ENCODE results near the gene DCAF5.

Gene DCAF5

GRCh38 chr14:69133206-69134125, 19.5 kb downstream of the DCAF5 start:
- no peak for DNase-seq (ENCODE audit: low spot score)
- TF ChIP-seq CTCF (IDR thresholded peaks at IDR 0.05): no peak
- Histone ChIP-seq H3K27ac (no peak overlapping the region), H3K4me3 (peak overlapping the region; percentile 16)

GRCh38 chr14:69132513-69133181, 20.3 kb downstream of the DCAF5 start:
- no peak overlapping the region for H3K27ac ChIP-seq
- TF ChIP-seq CTCF (IDR thresholded peaks at IDR 0.05): no peak
- DNase-seq (ENCODE audit: low spot score): no peak

GRCh38 chr14:69131176-69131575, 21.7 kb downstream of the DCAF5 start:
- Histone ChIP-seq H3K27ac (no peak overlapping the region), H3K4me3 (no peak overlapping the region)
- no peak for TF ChIP-seq CTCF (IDR thresholded peaks at IDR 0.05)
- no peak for DNase-seq (ENCODE audit: low spot score)

More at GRCh38 chr14:69132513-69133181, 20.3 kb downstream of the DCAF5 start:
- no peak overlapping the region for H3K4me3 ChIP-seq

- H3K27ac ChIP-seq: peak overlapping the region in 1 of 2 donors; percentile 49
Observed at GRCh38 chr14:69129264-69129880, 23.5 kb downstream of the DCAF5 start.

GRCh38 chr14:69118305-69118704, 34.6 kb downstream of the DCAF5 start:
- no peak overlapping the region for H3K27ac ChIP-seq
- TF ChIP-seq CTCF (IDR thresholded peaks at IDR 0.05): no peak
- no peak for DNase-seq (ENCODE audit: low spot score)
- H3K4me3 ChIP-seq: no peak overlapping the region

More at GRCh38 chr14:69129264-69129880, 23.5 kb downstream of the DCAF5 start:
- TF ChIP-seq CTCF (IDR thresholded peaks at IDR 0.05): peak; percentile 69
- H3K4me3 ChIP-seq: no peak overlapping the region
- no peak for DNase-seq (ENCODE audit: low spot score)

GRCh38 chr14:69117020-69117767, 35.7 kb downstream of the DCAF5 start:
- no peak for TF ChIP-seq CTCF (IDR thresholded peaks at IDR 0.05)
- H3K4me3 ChIP-seq: no peak overlapping the region
- no peak for DNase-seq (ENCODE audit: low spot score)
- H3K27ac ChIP-seq: no peak overlapping the region

Data from coronary artery (tissue), 2 donors.